B cell (primary cell): Measurements from ENCODE around the gene DGKQ.

Source experiments
- CTCF ChIP-seq: fragments of 200-600 bp; IDR thresholded peaks from one replicate; pipeline ENCODE4 v1.8.0; 2022; ENCODE audit warnings: antibody characterized with exemption, mild to moderate bottlenecking
- EZH2 ChIP-seq: IDR thresholded peaks from 2 replicates; pipeline ENCODE4 v1.6.1; 2012; ENCODE audit warnings: borderline replicate concordance, low read depth, mild to moderate bottlenecking, moderate library complexity, low read length; ENCODE audit not compliant: insufficient read depth, poor library complexity, severe bottlenecking

- TF ChIP-seq EZH2, result no peak
- TF ChIP-seq CTCF, result no peak
Observed at GRCh38 chr4:987624-988513, 14.5 kb upstream of the DGKQ start.
